Endothelial cell of umbilical vein (primary cell): ENCODE data around the gene ZNF775. TPM values are rescaled to one million over a fixed set of nuclear protein-coding genes. Genes with fewer than 3 reads are reported as not detected.

Experiments
- BruUV-seq: library from RNA; stranded (reverse); fragments of 400-500 nt; replicated peaks from 2 replicates; lab custom pipeline; 2021; lab: Mats Ljungman, UMichigan
- CTCF ChIA-PET: fragments of 300-600, 350-600 bp; sonication (Branson Sonifier 250); formaldehyde crosslinking; loops from one replicate; lab custom pipeline; 2021; ENCODE audit warnings: antibody characterized with exemption, inconsistent platforms; lab: Charles Lee
- POLR2A ChIA-PET: fragments of 300-600, 350-600 bp; sonication (Branson Sonifier 250); formaldehyde crosslinking; loops from one replicate; lab custom pipeline; 2021; ENCODE audit warnings: antibody characterized with exemption, inconsistent platforms; lab: Charles Lee
- DNase-seq: peaks from one replicate; pipeline ENCODE4 v3.0.0-alpha.2; 2011; ENCODE audit warnings: low read depth, low spot score
- FAIRE-seq: peaks from 2 replicates; lab custom pipeline; 2011; peaks lifted over from hg19 to GRCh38; lab: Jason Lieb, UNC
- H2AFZ ChIP-seq: 2 replicates; pipeline ENCODE4 v1.6.0; 2012; ENCODE audit warnings: low read depth, low read length, control low read depth, inconsistent platforms
- H3K27ac ChIP-seq: 2 replicates; pipeline ENCODE4 v1.5.1; 2011; ENCODE audit warnings: low read depth, mild to moderate bottlenecking, control low read depth, low read length, moderate library complexity; ENCODE audit not compliant: insufficient read depth
- H3K27me3 ChIP-seq, 2 experiments: 2 replicates each; pipeline versions ENCODE4 v1.6.0 to v1.6.1; 2011; ENCODE audit warnings: low read length in 2 of 2, mixed read lengths in 1 of 2; ENCODE audit not compliant: control insufficient read depth in 2 of 2, insufficient read depth in 2 of 2
- H3K36me3 ChIP-seq, 2 experiments: 2 replicates in 1 of 2; 3 replicates in 1 of 2; pipeline ENCODE4 v1.5.1; 2011; ENCODE audit warnings: low read length in 2 of 2, mild to moderate bottlenecking in 1 of 2, moderate library complexity in 1 of 2; ENCODE audit not compliant: control insufficient read depth in 2 of 2, insufficient read depth in 2 of 2; ENCODE audit errors: extremely low read depth in 1 of 2
- H3K4me1 ChIP-seq: 3 replicates; pipeline ENCODE4 v1.5.1; 2011; ENCODE audit warnings: mild to moderate bottlenecking, low read length; ENCODE audit not compliant: control insufficient read depth, insufficient read depth; ENCODE audit errors: extremely low read depth
- H3K4me2 ChIP-seq: 2 replicates; pipeline ENCODE4 v1.6.1; 2011; ENCODE audit warnings: low read length, control low read depth, mixed read lengths; ENCODE audit not compliant: insufficient read depth
- H3K4me3 ChIP-seq, 3 experiments: fragments of 200-600 bp in 1 of 3; sonication (generic), shearing (Covaris generic) in 1 of 3; replicated peaks in 1 of 3; 2 replicates each; pipeline ENCODE4 v1.5.1; 2011 to 2016; ENCODE audit warnings: control low read depth in 3 of 3, low read length in 3 of 3, mild to moderate bottlenecking in 2 of 3, inconsistent platforms in 1 of 3, low read depth in 1 of 3, moderate library complexity in 1 of 3; ENCODE audit not compliant: insufficient read depth in 1 of 3
- H3K79me2 ChIP-seq: 2 replicates; pipeline ENCODE4 v1.6.0; 2012; ENCODE audit warnings: low read length, inconsistent platforms; ENCODE audit not compliant: control insufficient read depth, insufficient read depth
- H3K9ac ChIP-seq: replicated peaks from 2 replicates; pipeline ENCODE3; 2011; ENCODE audit warnings: low read length, control low read depth; ENCODE audit not compliant: insufficient read depth; ENCODE audit errors: extremely low read depth
- H3K9me1 ChIP-seq: replicated peaks from 3 replicates; pipeline ENCODE4 v1.6.0; 2011; ENCODE audit warnings: mild to moderate bottlenecking, low read length; ENCODE audit not compliant: control insufficient read depth, insufficient read depth; ENCODE audit errors: extremely low read depth
- H3K9me3 ChIP-seq: replicated peaks from 2 replicates; pipeline ENCODE4 v1.5.1; 2012; ENCODE audit warnings: low read length, inconsistent platforms; ENCODE audit not compliant: control insufficient read depth, insufficient read depth
- H4K20me1 ChIP-seq: replicated peaks from 2 replicates; pipeline ENCODE3; 2011; ENCODE audit warnings: mild to moderate bottlenecking, low read length; ENCODE audit not compliant: control insufficient read depth, insufficient read depth; ENCODE audit errors: extremely low read depth
- CTCF ChIP-seq, 2 donors: IDR thresholded peaks; 1 replicate in 1 of 2; 2 replicates in 1 of 2; pipeline ENCODE4 v1.5.1; 2011; ENCODE audit warnings: low read length in 2 of 2, mild to moderate bottlenecking in 2 of 2, moderate library complexity in 2 of 2, control low read depth in 1 of 2, inconsistent platforms in 1 of 2, low read depth in 1 of 2; ENCODE audit not compliant: insufficient read depth in 1 of 2; ENCODE audit errors: extremely low read depth in 1 of 2
- FOS ChIP-seq: IDR thresholded peaks from 2 replicates; pipeline ENCODE4 v1.6.1; 2011; ENCODE audit warnings: mild to moderate bottlenecking, low read length, moderate library complexity, borderline replicate concordance; ENCODE audit not compliant: insufficient read depth
- GATA2 ChIP-seq: IDR thresholded peaks from 2 replicates; pipeline ENCODE4 v1.7.0; 2011; ENCODE audit warnings: low read depth, mild to moderate bottlenecking, moderate library complexity, mixed read lengths, low read length; ENCODE audit not compliant: insufficient read length, insufficient read depth
- JUN ChIP-seq: IDR thresholded peaks from 2 replicates; pipeline ENCODE4 v1.6.1; 2011; ENCODE audit warnings: borderline replicate concordance, low read depth; ENCODE audit not compliant: insufficient read length, insufficient read depth
- POLR2A ChIP-seq: IDR thresholded peaks from 2 replicates; pipeline ENCODE4 v1.6.1; 2012; ENCODE audit warnings: low read depth, mild to moderate bottlenecking, control low read depth, low read length
- POLR2AphosphoS5 ChIP-seq: IDR thresholded peaks from 2 replicates; pipeline ENCODE4 v1.6.1; 2012; ENCODE audit warnings: low read depth, mild to moderate bottlenecking, control low read depth, low read length, moderate library complexity; ENCODE audit not compliant: insufficient read depth
- dilution Hi-C: fragments of 300-500 bp; cut with MboI; formaldehyde crosslinking; loops from one replicate; pipeline ENCODE4 v1.15.0; 2019; ENCODE audit warnings: low sequenced_read_pairs; ENCODE audit not compliant: extremely low pct_ligation_motif_present
- intact Hi-C: fragments of 100-400 bp; cut with micrococcal nuclease; formaldehyde crosslinking; loops from one replicate; pipeline ENCODE4 v1.10.0; 2022
- polyA plus RNA-seq, 4 experiments: library from polyadenylated mRNA; depleted of rRNA in 3 of 4; stranded (reverse) in 3 of 4; unstranded in 1 of 4; fragments of >200 nt; gene quantifications; 2 replicates each; pipeline versions ENCODE4 v1.2.1 to v1.2.3, GENCODE V29; 2011 to 2012; ENCODE audit warnings: missing spikeins in 1 of 4
- total RNA-seq: library from RNA; stranded (reverse); gene quantifications from 2 replicates; pipeline ENCODE4 v1.2.3, GENCODE V29; 2021

The ZNF775 gene
- total and polyA plus RNA-seq, 2 donors (not counting 3 experiments of a cell fraction or from before 2014, with no cell fraction given), result 5.8 to 8.3 TPM

GRCh38 chr7:150402671-150403321 lies 23.7 kb downstream of the ZNF775 start:
- Histone ChIP-seq H3K9me3 (no peaks in the 10 kb centered on the region), H3K27ac (no peak overlapping the region), H2AFZ (no peak overlapping the region), H3K4me3 (no peak overlapping the region), H3K9ac (no peak overlapping the region), H3K79me2 (no peaks in the 10 kb centered on the region), H3K9me1 (no peaks in the 10 kb centered on the region), H4K20me1 (no peaks in the 10 kb centered on the region), H3K4me1 (peaks cover 15% of the 10 kb centered on the region), H3K36me3 (peaks cover 0 to 8% of the 10 kb centered on the region in 2 experiments), H3K4me2 (no peak overlapping the region), H3K27me3 (no peaks in the 10 kb centered on the region)
- no peak for FAIRE-seq
- no peak for DNase-seq
- ChIA-PET CTCF (interaction anchor here (0.7 to 1.6 kb wide), 3 partner anchors 10 to 25 kb away, joined by 3 to 7 read pairs (median 4); no protein-coding TSS in a partner anchor), POLR2A (no interaction called here)
- intact Hi-C loops, result no loop called here
- BruUV-seq, result no TSS peak
- dilution Hi-C loops, result no loop called here
- TF ChIP-seq POLR2AphosphoS5 (no peak), CTCF (IDR thresholded peaks at IDR 0.05; ENCODE audit: extremely low read depth in 1 of 2, insufficient read depth in 1 of 2, low read depth in 1 of 2, low read length in 2 of 2) (no peak), GATA2 (no peak), POLR2A (no peak), FOS (no peak), JUN (no peak)
